Measurements from ENCODE around the gene TRIM50.

Gene TRIM50

DNA sequence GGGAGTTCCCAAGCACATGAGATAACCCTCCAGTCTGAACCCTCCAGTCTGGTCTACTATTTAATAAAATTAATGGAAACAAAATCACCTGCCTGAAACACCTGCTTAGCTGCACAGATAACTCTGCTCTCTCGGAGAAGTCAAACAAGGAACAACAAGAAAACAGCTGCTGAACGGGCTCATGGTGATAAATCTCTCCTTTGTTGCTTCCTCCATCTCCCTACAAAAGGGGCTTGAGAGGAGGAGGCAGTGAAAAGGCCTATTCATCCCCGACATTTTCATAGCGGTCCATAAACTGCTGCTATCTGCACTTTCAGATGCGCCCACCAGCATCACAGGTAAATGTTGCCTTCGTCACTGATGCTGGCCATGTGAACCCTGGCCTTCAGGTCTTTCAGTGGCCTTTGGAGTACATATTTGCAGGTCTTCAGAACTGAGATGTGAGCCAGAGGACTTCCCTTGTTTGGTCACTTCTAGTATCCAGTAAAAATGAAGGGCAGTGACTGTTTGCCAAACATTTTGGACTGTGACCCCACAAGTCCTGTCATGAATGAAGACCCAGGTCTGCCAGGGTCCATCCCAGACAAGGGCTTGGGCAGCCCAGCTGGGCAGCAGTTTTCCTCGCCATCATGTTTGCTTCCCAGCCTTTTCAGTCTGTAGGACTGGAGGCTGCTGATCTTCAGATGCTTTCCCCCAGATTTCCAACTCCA lies 15.9 kb upstream of the TRIM50 start:
- Histone ChIP-seq H3K4me1 (ENCODE audit: control insufficient read depth, low read length) (no peaks in the 10 kb centered on the region), H3K9me3 (ENCODE audit: control insufficient read depth, insufficient read depth, low read length) (no peaks in the 10 kb centered on the region), H3K27ac (ENCODE audit: low read depth, low read length) (no peak overlapping the region), H3K36me3 (ENCODE audit: control insufficient read depth, low read length) (no peaks in the 10 kb centered on the region), H3K79me2 (ENCODE audit: control insufficient read depth, low read length) (no peaks in the 10 kb centered on the region), H3F3A (ENCODE audit: control insufficient read depth, insufficient read depth) (no peaks in the 10 kb centered on the region), H3K9me2 (replicated peaks; ENCODE audit: control insufficient read depth, low read length) (no peaks in the 10 kb centered on the region), H4K20me1 (ENCODE audit: control insufficient read depth, insufficient read depth, low read depth, low read length) (no peaks in the 10 kb centered on the region), H3K4me2 (ENCODE audit: low read length) (no peak overlapping the region), H3K27me3 (ENCODE audit: control insufficient read depth, low read length) (peaks cover 23% of the 10 kb centered on the region), H3K4me3 (ENCODE audit: low read length) (no peak overlapping the region)
- no peak for TF ChIP-seq EZH2phosphoT487 (IDR thresholded peaks at IDR 0.05; ENCODE audit: borderline replicate concordance, low read length)
- TF ChIP-seq, protein P1, sequence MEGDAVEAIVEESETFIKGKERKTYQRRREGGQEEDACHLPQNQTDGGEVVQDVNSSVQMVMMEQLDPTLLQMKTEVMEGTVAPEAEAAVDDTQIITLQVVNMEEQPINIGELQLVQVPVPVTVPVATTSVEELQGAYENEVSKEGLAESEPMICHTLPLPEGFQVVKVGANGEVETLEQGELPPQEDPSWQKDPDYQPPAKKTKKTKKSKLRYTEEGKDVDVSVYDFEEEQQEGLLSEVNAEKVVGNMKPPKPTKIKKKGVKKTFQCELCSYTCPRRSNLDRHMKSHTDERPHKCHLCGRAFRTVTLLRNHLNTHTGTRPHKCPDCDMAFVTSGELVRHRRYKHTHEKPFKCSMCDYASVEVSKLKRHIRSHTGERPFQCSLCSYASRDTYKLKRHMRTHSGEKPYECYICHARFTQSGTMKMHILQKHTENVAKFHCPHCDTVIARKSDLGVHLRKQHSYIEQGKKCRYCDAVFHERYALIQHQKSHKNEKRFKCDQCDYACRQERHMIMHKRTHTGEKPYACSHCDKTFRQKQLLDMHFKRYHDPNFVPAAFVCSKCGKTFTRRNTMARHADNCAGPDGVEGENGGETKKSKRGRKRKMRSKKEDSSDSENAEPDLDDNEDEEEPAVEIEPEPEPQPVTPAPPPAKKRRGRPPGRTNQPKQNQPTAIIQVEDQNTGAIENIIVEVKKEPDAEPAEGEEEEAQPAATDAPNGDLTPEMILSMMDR (IDR thresholded peaks at IDR 0.05; ENCODE audit: low read depth, low read length, poor library complexity, severe bottlenecking): no peak

DNA sequence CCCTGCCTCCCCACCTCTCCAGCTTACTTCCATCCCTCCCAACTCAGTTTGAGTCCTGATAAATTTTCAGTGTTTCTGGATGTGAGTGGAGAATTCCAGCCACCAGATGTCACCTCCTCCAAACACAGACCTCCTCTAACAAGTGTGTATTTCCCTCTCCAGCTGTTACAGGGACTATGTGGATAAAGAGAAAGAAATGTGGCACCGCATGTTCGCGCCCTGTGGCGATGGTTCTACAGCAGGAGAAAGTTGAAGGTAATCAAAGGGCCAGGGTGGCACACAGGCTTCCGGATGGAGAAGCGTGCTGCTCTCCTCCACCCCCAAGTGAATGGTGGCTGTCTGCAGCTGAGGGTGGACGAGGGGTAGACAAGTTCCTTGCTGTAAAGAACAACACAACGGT lies 14.8 kb upstream of the TRIM50 start:
- H3K36me3 ChIP-seq (ENCODE audit: control insufficient read depth, low read length): no peaks in the 10 kb centered on the region
- H4K20me1 ChIP-seq (ENCODE audit: control insufficient read depth, insufficient read depth, low read depth, low read length): no peaks in the 10 kb centered on the region
- H3K4me2 ChIP-seq (ENCODE audit: low read length): no peak overlapping the region
- H3K79me2 ChIP-seq (ENCODE audit: control insufficient read depth, low read length): no peaks in the 10 kb centered on the region
- no peaks in the 10 kb centered on the region for H3K4me1 ChIP-seq (ENCODE audit: control insufficient read depth, low read length)
- H3F3A ChIP-seq (ENCODE audit: control insufficient read depth, insufficient read depth): no peaks in the 10 kb centered on the region
- no peak overlapping the region for H3K4me3 ChIP-seq (ENCODE audit: low read length)
- no peaks in the 10 kb centered on the region for H3K9me2 ChIP-seq (replicated peaks; ENCODE audit: control insufficient read depth, low read length)
- no peak overlapping the region for H3K27ac ChIP-seq (ENCODE audit: low read depth, low read length)
- H3K27me3 ChIP-seq (ENCODE audit: control insufficient read depth, low read length): peaks cover 19% of the 10 kb centered on the region
- H3K9me3 ChIP-seq (ENCODE audit: control insufficient read depth, insufficient read depth, low read length): no peaks in the 10 kb centered on the region
- TF ChIP-seq, protein P1 (IDR thresholded peaks at IDR 0.05; ENCODE audit: low read depth, low read length, poor library complexity, severe bottlenecking): no peak
- TF ChIP-seq EZH2phosphoT487 (IDR thresholded peaks at IDR 0.05; ENCODE audit: borderline replicate concordance, low read length): no peak

DNA sequence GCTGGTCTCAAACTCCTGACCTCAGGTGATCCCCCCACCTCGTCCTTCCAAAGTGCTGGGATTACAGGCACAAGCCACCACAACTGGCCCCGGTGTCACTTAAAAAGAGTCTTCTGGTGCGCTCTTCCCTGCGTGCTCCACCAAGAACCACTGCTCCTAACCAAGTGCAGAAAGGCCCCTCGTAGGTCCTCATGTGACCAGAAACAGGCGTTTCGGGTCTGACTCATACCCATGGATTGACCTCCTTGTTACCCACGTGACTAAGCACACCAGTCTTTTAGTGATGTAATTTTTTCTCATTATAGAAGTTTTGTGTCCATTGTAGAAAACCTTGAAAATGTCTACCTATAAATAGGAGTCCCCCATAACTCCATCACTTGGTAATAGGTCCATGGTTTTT lies 14.0 kb upstream of the TRIM50 start:
- Histone ChIP-seq H3K36me3 (ENCODE audit: control insufficient read depth, low read length) (no peaks in the 10 kb centered on the region), H3K27ac (ENCODE audit: low read depth, low read length) (no peak overlapping the region), H3K4me1 (ENCODE audit: control insufficient read depth, low read length) (no peaks in the 10 kb centered on the region), H3K27me3 (ENCODE audit: control insufficient read depth, low read length) (peaks cover 20% of the 10 kb centered on the region), H3K79me2 (ENCODE audit: control insufficient read depth, low read length) (no peaks in the 10 kb centered on the region), H3K9me3 (ENCODE audit: control insufficient read depth, insufficient read depth, low read length) (no peaks in the 10 kb centered on the region), H3K4me2 (ENCODE audit: low read length) (no peak overlapping the region), H3K4me3 (ENCODE audit: low read length) (no peak overlapping the region), H4K20me1 (ENCODE audit: control insufficient read depth, insufficient read depth, low read depth, low read length) (no peaks in the 10 kb centered on the region), H3K9me2 (replicated peaks; ENCODE audit: control insufficient read depth, low read length) (no peaks in the 10 kb centered on the region), H3F3A (ENCODE audit: control insufficient read depth, insufficient read depth) (no peaks in the 10 kb centered on the region)
- TF ChIP-seq, protein P1 (IDR thresholded peaks at IDR 0.05; ENCODE audit: low read depth, low read length, poor library complexity, severe bottlenecking): no peak
- no peak for TF ChIP-seq EZH2phosphoT487 (IDR thresholded peaks at IDR 0.05; ENCODE audit: borderline replicate concordance, low read length)
